Fibroblast of lung (primary cell): Measurements from ENCODE around the gene CCDC85C. TPM values are rescaled to one million over a fixed set of nuclear protein-coding genes. Genes with fewer than 3 reads are reported as not detected.

Experiments used
- DNase-seq, 2 donors: peaks; one replicate each; pipeline versions ENCODE4 v3.0.0 to v3.0.0-alpha.2; 2010; ENCODE audit warnings: low read depth in 2 of 2
- H2AFZ ChIP-seq: 2 replicates; pipeline ENCODE4 v1.5.1; 2012; ENCODE audit warnings: low read length, control low read depth, inconsistent platforms
- H3K27ac ChIP-seq: 2 replicates; pipeline ENCODE4 v1.5.1; 2011; ENCODE audit warnings: low read length, control low read depth; ENCODE audit not compliant: insufficient read depth
- H3K27me3 ChIP-seq: 2 replicates; pipeline ENCODE4 v1.5.1; 2011; ENCODE audit warnings: mild to moderate bottlenecking, low read length; ENCODE audit not compliant: control insufficient read depth, insufficient read depth
- H3K36me3 ChIP-seq: 2 replicates; pipeline ENCODE4 v1.5.1; 2011; ENCODE audit warnings: low read length; ENCODE audit not compliant: control insufficient read depth, insufficient read depth
- H3K4me1 ChIP-seq: 2 replicates; pipeline ENCODE4 v1.5.1; 2011; ENCODE audit warnings: low read length; ENCODE audit not compliant: control insufficient read depth, insufficient read depth; ENCODE audit errors: extremely low read depth
- H3K4me2 ChIP-seq: 2 replicates; pipeline ENCODE4 v1.5.1; 2011; ENCODE audit warnings: low read length, control low read depth; ENCODE audit not compliant: insufficient read depth; ENCODE audit errors: extremely low read depth
- H3K4me3 ChIP-seq, 4 experiments: fragments of 200-600 bp in 1 of 4; sonication (generic) in 1 of 4; replicated peaks in 1 of 4; 2 replicates each; pipeline ENCODE4 v1.5.1; 2011 to 2016; ENCODE audit warnings: low read length in 4 of 4, low read depth in 3 of 4, mild to moderate bottlenecking in 3 of 4, control low read depth in 2 of 4, inconsistent platforms in 1 of 4, mixed read lengths in 1 of 4; ENCODE audit not compliant: insufficient read depth in 1 of 4; ENCODE audit errors: control extremely low read depth in 1 of 4
- H3K79me2 ChIP-seq: 2 replicates; pipeline ENCODE4 v1.5.1; 2012; ENCODE audit warnings: mild to moderate bottlenecking, low read length, inconsistent platforms; ENCODE audit not compliant: control insufficient read depth, insufficient read depth
- H3K9ac ChIP-seq: 2 replicates; pipeline ENCODE4 v1.5.1; 2011; ENCODE audit warnings: mild to moderate bottlenecking, low read length, control low read depth; ENCODE audit not compliant: insufficient read depth
- H3K9me3 ChIP-seq: 2 replicates; pipeline ENCODE4 v1.5.1; 2012; ENCODE audit warnings: low read depth, low read length; ENCODE audit not compliant: control insufficient read depth, insufficient read depth
- H4K20me1 ChIP-seq: 2 replicates; pipeline ENCODE4 v1.5.1; 2011; ENCODE audit warnings: low read length; ENCODE audit not compliant: control insufficient read depth, insufficient read depth; ENCODE audit errors: extremely low read depth
- EZH2 ChIP-seq: IDR thresholded peaks from 2 replicates; pipeline ENCODE4 v1.5.1; 2012; ENCODE audit warnings: low read length, control low read depth, mild to moderate bottlenecking; ENCODE audit errors: missing control alignments
- polyA plus RNA-seq, 2 donors: library from polyadenylated mRNA; depleted of rRNA in 1 of 2; stranded (reverse) in 1 of 2; unstranded in 1 of 2; fragments of >200 nt; gene quantifications; 2 replicates each; pipeline ENCODE4 v1.2.1, GENCODE V29; 2011 to 2012; ENCODE audit warnings: missing spikeins in 1 of 2
- total RNA-seq: library from RNA; depleted of rRNA; stranded (reverse); fragments of >200 nt; gene quantifications from 2 replicates; pipeline ENCODE4 v1.2.1, GENCODE V29; 2014
- TF ChIP-seq, protein P1 (sequence below), 2 donors: IDR thresholded peaks in 1 of 2; conservative IDR thresholded peaks in 1 of 2; 1 replicate in 1 of 2; 2 replicates in 1 of 2; pipeline ENCODE4 v1.5.1; 2011 to 2012; ENCODE audit warnings: low read length in 2 of 2, control low read depth in 1 of 2, inconsistent platforms in 1 of 2, low read depth in 1 of 2, mild to moderate bottlenecking in 1 of 2

CCDC85C gene
- total and polyA plus RNA-seq, 2 donors (not counting 1 experiment from before 2014, with no cell fraction given), result 4.6 to 9.6 TPM

DNA sequence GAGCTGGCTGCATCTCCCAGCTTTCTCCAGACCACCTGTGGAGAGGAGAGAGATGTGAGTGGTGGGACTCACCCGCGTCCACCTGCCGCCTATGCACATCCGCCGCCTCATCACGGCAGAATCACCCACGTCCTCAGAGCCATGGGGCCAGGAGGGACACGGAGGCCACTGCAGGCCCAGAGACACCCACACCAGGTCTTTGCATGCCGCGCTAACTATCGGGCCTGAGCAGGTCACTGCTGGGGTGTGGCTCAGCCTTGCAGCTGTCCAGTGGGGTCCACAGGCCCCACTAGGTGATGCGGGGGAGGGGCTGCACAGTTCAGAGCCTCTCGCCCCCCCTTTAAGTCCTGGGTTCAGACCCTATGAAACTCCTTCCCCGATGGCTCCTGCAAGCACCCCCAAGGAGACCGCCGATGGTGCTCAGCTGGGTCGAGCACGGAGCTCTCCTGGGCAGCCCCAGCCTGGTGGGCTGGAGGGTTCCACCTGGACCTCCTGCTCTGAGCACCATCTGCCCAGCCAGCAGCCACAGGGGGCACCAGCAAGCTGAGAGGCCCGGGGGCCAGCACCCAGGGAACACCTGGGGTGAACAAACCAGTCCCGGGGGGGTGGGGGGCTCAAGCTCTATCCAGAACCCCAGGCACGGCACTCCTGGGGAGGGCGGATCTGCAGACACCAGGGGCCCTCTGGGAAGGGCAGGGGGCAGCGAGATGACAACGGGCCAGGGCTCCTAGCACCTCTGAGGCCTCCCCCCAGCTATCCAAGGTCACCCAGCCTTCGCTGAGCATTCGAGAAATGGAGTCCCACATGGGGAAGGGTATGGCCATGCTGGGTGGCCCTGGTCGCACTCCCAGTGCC is 88.5 kb downstream of the CCDC85C start:
- no peak overlapping the region for H3K27ac ChIP-seq
- no peak overlapping the region for H3K9ac ChIP-seq
- no peaks in the 10 kb centered on the region for H4K20me1 ChIP-seq
- no peaks in the 10 kb centered on the region for H3K9me3 ChIP-seq
- DNase-seq, result no peak
- H3K27me3 ChIP-seq, result no peaks in the 10 kb centered on the region
- peaks cover 11% of the 10 kb centered on the region for H3K36me3 ChIP-seq
- TF ChIP-seq EZH2, result no peak
- TF ChIP-seq, protein P1, sequence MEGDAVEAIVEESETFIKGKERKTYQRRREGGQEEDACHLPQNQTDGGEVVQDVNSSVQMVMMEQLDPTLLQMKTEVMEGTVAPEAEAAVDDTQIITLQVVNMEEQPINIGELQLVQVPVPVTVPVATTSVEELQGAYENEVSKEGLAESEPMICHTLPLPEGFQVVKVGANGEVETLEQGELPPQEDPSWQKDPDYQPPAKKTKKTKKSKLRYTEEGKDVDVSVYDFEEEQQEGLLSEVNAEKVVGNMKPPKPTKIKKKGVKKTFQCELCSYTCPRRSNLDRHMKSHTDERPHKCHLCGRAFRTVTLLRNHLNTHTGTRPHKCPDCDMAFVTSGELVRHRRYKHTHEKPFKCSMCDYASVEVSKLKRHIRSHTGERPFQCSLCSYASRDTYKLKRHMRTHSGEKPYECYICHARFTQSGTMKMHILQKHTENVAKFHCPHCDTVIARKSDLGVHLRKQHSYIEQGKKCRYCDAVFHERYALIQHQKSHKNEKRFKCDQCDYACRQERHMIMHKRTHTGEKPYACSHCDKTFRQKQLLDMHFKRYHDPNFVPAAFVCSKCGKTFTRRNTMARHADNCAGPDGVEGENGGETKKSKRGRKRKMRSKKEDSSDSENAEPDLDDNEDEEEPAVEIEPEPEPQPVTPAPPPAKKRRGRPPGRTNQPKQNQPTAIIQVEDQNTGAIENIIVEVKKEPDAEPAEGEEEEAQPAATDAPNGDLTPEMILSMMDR (conservative IDR thresholded peaks at IDR 0.05 in 1 of 2, IDR thresholded peaks at IDR 0.05 in 1 of 2; ENCODE audit: low read depth in 1 of 2, low read length in 2 of 2), result no peak
- H3K79me2 ChIP-seq, result no peaks in the 10 kb centered on the region
- H3K4me2 ChIP-seq, result no peak overlapping the region
- H2AFZ ChIP-seq, result no peak overlapping the region
- no peak overlapping the region for H3K4me3 ChIP-seq
- H3K4me1 ChIP-seq, result peaks cover 2% of the 10 kb centered on the region

DNA sequence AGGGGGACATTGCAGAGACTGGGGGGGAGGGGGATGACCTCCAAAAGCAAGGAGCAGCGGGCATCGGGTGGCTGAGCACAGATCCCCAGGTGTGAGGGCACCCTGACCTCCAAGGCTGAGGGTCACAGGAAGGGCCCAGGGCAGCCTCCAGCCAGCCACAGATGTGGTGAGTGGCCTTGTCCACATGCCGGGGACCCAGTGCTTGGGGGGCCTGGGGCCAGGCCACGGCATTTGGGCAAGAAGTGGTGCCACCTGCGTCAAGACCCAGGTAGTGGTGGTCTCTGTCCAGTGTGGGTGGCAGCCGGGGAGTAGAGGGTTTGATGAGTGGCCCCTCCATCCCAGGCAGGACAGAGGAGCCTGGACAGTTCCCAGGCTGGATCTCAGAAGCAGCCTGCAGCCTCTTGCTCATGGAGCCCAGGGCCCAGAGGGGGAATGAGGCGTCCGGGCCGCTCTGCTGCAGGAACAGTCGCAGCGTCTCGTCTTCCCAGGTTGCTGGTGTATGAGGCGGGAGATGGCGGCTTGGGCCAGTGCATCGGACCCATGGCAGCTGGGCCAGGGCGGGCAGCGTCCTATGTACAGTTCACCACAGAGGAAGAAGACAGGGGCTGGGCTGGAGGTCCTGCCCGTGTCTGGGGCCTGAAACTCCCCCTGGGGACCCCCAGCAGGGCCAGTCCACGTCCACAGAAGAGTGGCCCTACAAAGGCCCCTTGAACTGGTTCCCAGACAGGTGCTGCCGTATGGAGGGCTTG is 89.3 kb downstream of the CCDC85C start:
- DNase-seq, result no peak
- TF ChIP-seq, protein P1 (conservative IDR thresholded peaks at IDR 0.05 in 1 of 2, IDR thresholded peaks at IDR 0.05 in 1 of 2; ENCODE audit: low read depth in 1 of 2, low read length in 2 of 2), result no peak
- no peak for TF ChIP-seq EZH2
- H3K9ac ChIP-seq, result no peak overlapping the region
- H3K36me3 ChIP-seq, result peaks cover 11% of the 10 kb centered on the region
- no peaks in the 10 kb centered on the region for H3K79me2 ChIP-seq
- no peaks in the 10 kb centered on the region for H3K27me3 ChIP-seq
- no peaks in the 10 kb centered on the region for H4K20me1 ChIP-seq
- H3K4me2 ChIP-seq, result no peak overlapping the region
- H3K4me3 ChIP-seq, result no peak overlapping the region
- peaks cover 2% of the 10 kb centered on the region for H3K4me1 ChIP-seq
- H3K27ac ChIP-seq, result no peak overlapping the region
- no peak overlapping the region for H2AFZ ChIP-seq
- H3K9me3 ChIP-seq, result no peaks in the 10 kb centered on the region

DNA sequence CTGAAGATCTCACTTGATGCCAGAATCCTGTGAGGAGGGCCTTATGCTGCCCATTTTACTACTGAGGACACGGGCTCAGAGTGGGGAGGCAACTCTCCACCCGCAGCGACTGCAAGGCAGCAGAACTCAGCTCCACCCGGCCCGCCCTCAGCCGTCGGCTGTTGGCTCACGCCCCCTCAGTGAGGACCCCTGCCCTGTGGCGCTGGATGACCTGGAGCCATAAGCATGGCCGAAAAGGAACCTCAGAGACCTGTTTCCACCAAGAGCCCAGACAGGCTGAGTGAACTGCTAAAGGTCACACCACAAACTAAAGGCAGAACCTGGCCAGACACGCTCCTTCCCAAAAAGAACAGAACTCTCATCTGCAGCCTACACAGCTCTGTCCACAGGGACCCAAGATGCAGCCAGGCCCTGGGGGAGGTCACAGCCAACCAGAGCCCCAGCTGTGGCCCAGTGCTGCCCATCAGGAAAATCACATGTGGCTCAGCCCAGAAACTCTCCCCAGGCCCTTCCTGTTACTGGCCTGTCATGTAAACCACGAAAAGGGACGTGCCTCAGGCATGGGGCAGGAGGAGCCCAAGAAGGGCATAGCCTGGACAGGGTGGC is 90.0 kb downstream of the CCDC85C start:
- H3K27me3 ChIP-seq, result no peaks in the 10 kb centered on the region
- H3K79me2 ChIP-seq, result no peaks in the 10 kb centered on the region
- no peak for DNase-seq
- H3K27ac ChIP-seq, result no peak overlapping the region
- TF ChIP-seq, protein P1 (conservative IDR thresholded peaks at IDR 0.05 in 1 of 2, IDR thresholded peaks at IDR 0.05 in 1 of 2; ENCODE audit: low read depth in 1 of 2, low read length in 2 of 2), result no peak
- TF ChIP-seq EZH2, result no peak
- H3K4me3 ChIP-seq, result no peak overlapping the region
- H3K9me3 ChIP-seq, result no peaks in the 10 kb centered on the region
- no peak overlapping the region for H3K9ac ChIP-seq
- no peak overlapping the region for H3K4me2 ChIP-seq
- H3K4me1 ChIP-seq, result peaks cover 2% of the 10 kb centered on the region
- peaks cover 14% of the 10 kb centered on the region for H3K36me3 ChIP-seq
- H2AFZ ChIP-seq, result no peak overlapping the region
- no peaks in the 10 kb centered on the region for H4K20me1 ChIP-seq
